HEK293T (cell line): ENCODE measurements around the gene UCHL3.
A peak's percentile ranks its signal among the peaks of the same experiment; 100 is the strongest.

Experiments
- CTCF ChIA-PET: fragments of 350-600 bp; formaldehyde crosslinking; extraction: SDS; loops from one replicate; lab custom pipeline; 2021; ENCODE audit warnings: antibody characterized with exemption, inconsistent platforms; lab: Yijun Ruan, JAX
- POLR2A ChIA-PET: fragments of 350-600 bp; formaldehyde crosslinking; extraction: SDS; loops from one replicate; lab custom pipeline; 2020; ENCODE audit warnings: antibody characterized with exemption, inconsistent platforms; lab: Yijun Ruan, JAX
- DNase-seq: peaks from one replicate; pipeline ENCODE4 v3.0.0; 2012; ENCODE audit warnings: mixed read lengths; ENCODE audit errors: extremely low spot score
- ARNT ChIP-seq: fragments of 450-650 bp; IDR thresholded peaks from 2 replicates; pipeline ENCODE4 v1.6.1; 2017; ENCODE audit warnings: mild to moderate bottlenecking
- BHLHE40 ChIP-seq: fragments of 450-650 bp; IDR thresholded peaks from 2 replicates; pipeline ENCODE4 v1.6.1; 2016; ENCODE audit warnings: mild to moderate bottlenecking, moderate library complexity, borderline replicate concordance
- CTBP1 ChIP-seq: fragments of 450-650 bp; IDR thresholded peaks from 2 replicates; pipeline ENCODE4 v1.6.1; 2016; ENCODE audit warnings: borderline replicate concordance
- ELF4 ChIP-seq: fragments of 450-650 bp; IDR thresholded peaks from 2 replicates; pipeline ENCODE4 v1.6.1; 2017; ENCODE audit warnings: antibody characterized with exemption
- FOXA1 ChIP-seq: fragments of 450-650 bp; IDR thresholded peaks from 2 replicates; pipeline ENCODE4 v1.6.1; 2016; ENCODE audit warnings: mild to moderate bottlenecking
- FOXK2 ChIP-seq: fragments of 450-650 bp; IDR thresholded peaks from 2 replicates; pipeline ENCODE4 v1.6.1; 2016; ENCODE audit warnings: mild to moderate bottlenecking
- FOXM1 ChIP-seq: fragments of 450-650 bp; IDR thresholded peaks from 2 replicates; pipeline ENCODE4 v1.6.1; 2017; ENCODE audit warnings: mild to moderate bottlenecking, borderline replicate concordance
- HDGF ChIP-seq: fragments of 450-650 bp; IDR thresholded peaks from 2 replicates; pipeline ENCODE4 v1.6.1; 2017; ENCODE audit warnings: antibody characterized with exemption, borderline replicate concordance
- L3MBTL2 ChIP-seq: fragments of 450-650 bp; conservative IDR thresholded peaks from 2 replicates; pipeline ENCODE4 v1.6.1; 2016; ENCODE audit warnings: mild to moderate bottlenecking
- LEF1 ChIP-seq: fragments of 450-650 bp; IDR thresholded peaks from 2 replicates; pipeline ENCODE4 v1.6.1; 2017; ENCODE audit warnings: mild to moderate bottlenecking, borderline replicate concordance
- NFRKB ChIP-seq: fragments of 450-650 bp; IDR thresholded peaks from 2 replicates; pipeline ENCODE4 v1.6.1; 2016; ENCODE audit warnings: mild to moderate bottlenecking, moderate library complexity
- SP1 ChIP-seq: fragments of 450-650 bp; IDR thresholded peaks from 2 replicates; pipeline ENCODE4 v1.6.1; 2017
- SUZ12 ChIP-seq: fragments of 450-650 bp; IDR thresholded peaks from 2 replicates; pipeline ENCODE4 v1.6.1; 2016; ENCODE audit warnings: mild to moderate bottlenecking
- TARDBP ChIP-seq: fragments of 450-650 bp; IDR thresholded peaks from 2 replicates; pipeline ENCODE4 v1.6.1; 2016
- ZNF384 ChIP-seq: fragments of 450-650 bp; IDR thresholded peaks from 2 replicates; pipeline ENCODE4 v1.6.1; 2016
- TF ChIP-seq, protein P1 (sequence below): fragments of 450-650 bp; IDR thresholded peaks from 2 replicates; pipeline ENCODE4 v1.6.1; 2016

Gene UCHL3

DNA sequence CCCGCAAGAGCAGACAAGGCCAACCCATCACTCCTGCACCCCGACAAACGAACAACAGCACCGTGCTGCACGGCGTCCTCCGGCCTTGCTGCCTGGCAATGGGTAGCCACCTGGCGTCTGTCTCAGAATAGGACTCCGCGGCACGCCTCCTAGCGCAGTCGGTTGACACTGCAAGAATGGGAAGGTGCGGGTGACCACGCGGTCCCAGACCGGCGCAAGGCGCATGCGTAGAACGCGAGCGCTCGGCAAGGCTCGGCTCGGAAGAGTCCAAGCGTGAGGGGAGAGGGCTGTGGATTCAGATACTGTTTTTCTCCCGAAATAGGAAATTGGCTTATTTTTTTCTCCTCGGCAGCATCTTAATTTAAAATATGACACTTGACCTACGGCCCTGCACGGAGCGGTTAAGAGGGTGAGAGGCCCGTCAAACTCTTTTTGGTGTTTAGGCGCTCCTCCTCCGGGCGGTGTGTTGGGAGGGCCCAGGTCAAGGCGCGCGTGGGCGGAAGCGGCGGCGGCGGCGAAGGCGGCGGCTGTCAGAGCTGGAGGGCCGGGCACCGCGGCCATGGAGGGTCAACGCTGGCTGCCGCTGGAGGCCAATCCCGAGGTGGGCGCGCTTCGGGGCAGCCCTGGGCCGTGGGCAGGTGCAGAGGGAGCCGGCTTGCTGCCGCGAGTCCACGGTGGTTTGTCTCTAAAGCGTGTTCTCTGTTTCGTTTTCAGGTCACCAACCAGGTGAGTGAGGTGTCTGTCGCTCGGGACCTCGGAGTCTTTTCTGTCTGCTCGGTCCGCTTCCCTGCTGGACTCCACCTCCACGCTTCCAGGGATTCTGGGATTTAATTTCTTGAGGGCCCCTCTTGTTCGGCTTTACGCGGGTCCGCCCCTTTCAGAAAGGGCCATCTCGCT lies at the start of gene UCHL3:
Gene UCHL3, plus strand, starts transcription at position 530 of the 897 bp plus-strand sequence. Its CDS starts 30 bp downstream, at position 560.
- ChIA-PET CTCF (interaction anchor here (0.6 to 1.2 kb wide), 6 partner anchors 8 to 184 kb away, joined by 3 to 4 read pairs (median 3); partner anchors contain the start of gene TBC1D4), POLR2A (interaction anchor here (0.6 to 2.1 kb wide), 6 partner anchors 8 to 211 kb away, joined by 3 to 15 read pairs (median 4); partner anchors contain the start of genes COMMD6 and TBC1D4)
- DNase-seq: peak; percentile 100
- TF ChIP-seq FOXA1 (no peak), FOXK2 (no peak), BHLHE40 (peak; percentile 98), HDGF (no peak), CTBP1 (0 out of 2 replicates have a peak, but pooled peaks have one; percentile 3), ARNT (no peak), SP1 (no peak), TARDBP (no peak), FOXM1 (peak; percentile 74; the same call in 1 of the 2 replicates), ELF4 (peak; percentile 74), NFRKB (no peak), SUZ12 (no peak), L3MBTL2 (peak; percentile 98), LEF1 (no peak), ZNF384 (no peak)
- TF ChIP-seq, protein P1, sequence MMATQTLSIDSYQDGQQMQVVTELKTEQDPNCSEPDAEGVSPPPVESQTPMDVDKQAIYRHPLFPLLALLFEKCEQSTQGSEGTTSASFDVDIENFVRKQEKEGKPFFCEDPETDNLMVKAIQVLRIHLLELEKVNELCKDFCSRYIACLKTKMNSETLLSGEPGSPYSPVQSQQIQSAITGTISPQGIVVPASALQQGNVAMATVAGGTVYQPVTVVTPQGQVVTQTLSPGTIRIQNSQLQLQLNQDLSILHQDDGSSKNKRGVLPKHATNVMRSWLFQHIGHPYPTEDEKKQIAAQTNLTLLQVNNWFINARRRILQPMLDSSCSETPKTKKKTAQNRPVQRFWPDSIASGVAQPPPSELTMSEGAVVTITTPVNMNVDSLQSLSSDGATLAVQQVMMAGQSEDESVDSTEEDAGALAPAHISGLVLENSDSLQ: no peak

DNA sequence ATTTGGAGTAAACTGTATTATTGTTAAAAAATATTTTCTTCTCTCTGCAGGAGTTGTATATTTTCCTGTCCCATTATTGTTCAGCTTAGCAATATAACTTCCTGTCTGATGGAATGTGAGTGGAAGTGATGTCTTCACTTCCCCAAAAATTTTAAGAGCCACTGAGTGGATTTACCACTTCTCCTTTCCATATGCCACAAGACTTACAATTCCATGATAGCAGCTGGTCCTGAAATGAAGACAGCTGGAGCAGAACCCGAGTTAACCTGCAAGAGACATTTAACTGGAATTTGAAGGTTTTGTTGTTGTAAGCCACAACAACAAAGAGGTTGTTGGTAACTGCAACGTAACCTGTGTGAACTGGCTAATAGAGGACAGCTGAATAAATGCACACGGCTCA lies 44.3 kb upstream of the UCHL3 start:
- no peak for DNase-seq
- ChIA-PET POLR2A (no interaction called here), CTCF (interaction anchor here (0.6 to 1.7 kb wide), 2 partner anchors 23 to 139 kb away, joined by 3 to 6 read pairs; partner anchors contain the start of gene TBC1D4)
- TF ChIP-seq SP1 (no peak), HDGF (no peak), TARDBP (no peak), L3MBTL2 (no peak), BHLHE40 (no peak), FOXK2 (no peak), ARNT (no peak), ZNF384 (no peak), CTBP1 (no peak), LEF1 (no peak), NFRKB (no peak)
- TF ChIP-seq, protein P1: no peak

GRCh38 chr13:75506018-75506417 lies 43.6 kb upstream of the UCHL3 start:
- TF ChIP-seq BHLHE40: no peak
- no peak for TF ChIP-seq CTBP1
- POLR2A ChIA-PET: no interaction called here
- CTCF ChIA-PET: no interaction called here
- DNase-seq: no peak

GRCh38 chr13:75507027-75508001 lies 42.3 kb upstream of the UCHL3 start:
- no peak for TF ChIP-seq SP1
- CTCF ChIA-PET: interaction anchor here (0.5 kb wide), 1 partner anchor 22 kb away, joined by 3 read pairs; no protein-coding TSS in a partner anchor
- POLR2A ChIA-PET: no interaction called here
- no peak for DNase-seq

- DNase-seq: no peak
- POLR2A ChIA-PET: no interaction called here
- CTCF ChIA-PET: no interaction called here
- TF ChIP-seq FOXM1 (no peak), FOXK2 (no peak), HDGF (0 out of 2 replicates have a peak, but pooled peaks have one; percentile 47), ZNF384 (no peak), LEF1 (no peak)
Observed at GRCh38 chr13:75508002-75508548, 41.5 kb upstream of the UCHL3 start.

GRCh38 chr13:75511051-75511625 lies 38.5 kb upstream of the UCHL3 start:
- DNase-seq: no peak
- POLR2A ChIA-PET: no interaction called here
- no peak for TF ChIP-seq BHLHE40
- TF ChIP-seq FOXK2: no peak
- TF ChIP-seq, protein P1: no peak
- TF ChIP-seq FOXA1: no peak
- CTCF ChIA-PET: no interaction called here
